ENCODE measurements around the gene HPS6.
"Not testable (repeated sequence)": the region's sequence is repeated elsewhere in the genome, so short reads cannot be mapped to it uniquely, and the experiment has no call there.

HPS6 gene

DNA sequence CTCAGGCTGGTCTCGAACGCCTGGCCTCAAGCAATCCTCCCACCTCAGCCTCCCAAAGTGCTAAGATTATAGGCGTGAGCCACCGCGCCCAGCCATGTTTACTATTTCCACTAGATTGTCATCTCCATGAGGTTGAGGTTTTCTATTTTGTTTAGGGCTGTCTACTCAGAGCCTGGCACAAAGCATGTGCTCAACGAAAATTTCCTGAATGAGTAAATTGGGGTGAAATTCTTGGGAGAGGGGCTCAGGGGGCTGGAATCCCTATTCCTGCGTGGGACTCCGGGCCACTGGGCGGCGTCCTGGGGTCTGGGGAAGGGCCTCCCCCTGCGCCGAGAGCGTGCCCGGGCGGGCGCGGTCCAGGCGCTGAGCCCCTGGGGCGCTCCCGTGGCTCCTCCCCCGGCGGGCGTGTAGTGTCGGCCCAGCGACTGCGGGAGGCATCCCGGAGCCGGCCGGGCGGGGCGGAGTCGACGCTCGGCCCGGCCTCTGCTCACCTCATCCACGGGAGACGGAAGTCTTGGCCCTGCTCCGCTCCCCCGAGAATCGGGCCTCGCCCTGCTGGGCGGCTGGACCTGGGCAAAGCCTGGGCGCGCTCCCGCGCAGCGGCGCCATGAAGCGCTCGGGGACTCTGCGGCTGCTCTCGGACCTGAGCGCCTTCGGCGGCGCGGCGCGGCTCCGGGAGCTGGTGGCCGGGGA, at the start of gene HPS6:
Gene HPS6 (plus strand): TSS at position 482 of the 693 bp plus-strand sequence. CDS start 126 bp downstream, at position 608.
- DNase-seq (ENCODE audit: low read depth in 2 of 2), result peak; percentile 62 to 71

DNA sequence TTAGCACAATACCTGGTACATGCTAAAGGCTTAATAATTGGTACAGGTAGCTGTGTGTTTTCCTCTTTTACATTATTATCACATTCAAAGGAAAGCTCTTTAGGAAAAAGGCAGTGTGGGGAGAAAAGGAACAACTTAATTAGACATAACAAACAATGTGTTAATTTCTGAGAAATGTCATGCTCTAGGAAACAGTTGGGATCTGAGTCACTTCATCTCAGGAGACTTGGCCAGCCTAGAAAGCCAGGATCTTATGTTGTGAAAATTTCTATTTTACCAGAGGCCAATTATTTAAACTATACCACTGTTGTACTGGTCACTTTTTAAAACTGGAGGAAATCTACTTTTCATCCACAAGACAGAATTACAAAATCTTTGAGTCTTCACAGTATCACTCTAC, 48.7 kb upstream of the HPS6 start:
- no peak for DNase-seq (ENCODE audit: low read depth in 2 of 2)

DNA sequence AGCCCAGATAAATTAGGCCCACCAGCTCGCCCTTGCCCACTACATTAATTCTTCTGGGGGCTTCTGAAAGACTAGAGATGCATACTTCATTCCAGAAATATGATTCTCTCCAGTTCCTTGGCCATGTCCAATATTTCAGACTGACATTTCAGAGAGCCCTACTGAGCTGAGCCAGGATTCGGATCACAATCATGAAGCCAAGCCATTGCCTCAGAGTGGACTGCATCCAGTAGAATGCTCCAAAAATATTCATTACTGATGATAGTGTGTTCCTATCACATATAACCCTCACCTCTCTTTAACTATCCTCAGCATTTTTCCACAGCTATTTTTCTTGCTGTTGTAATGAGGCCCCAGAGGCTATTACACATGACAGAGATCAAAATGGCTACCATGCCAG, 47.9 kb upstream of the HPS6 start:
- no peak for DNase-seq (ENCODE audit: low read depth in 2 of 2)

DNA sequence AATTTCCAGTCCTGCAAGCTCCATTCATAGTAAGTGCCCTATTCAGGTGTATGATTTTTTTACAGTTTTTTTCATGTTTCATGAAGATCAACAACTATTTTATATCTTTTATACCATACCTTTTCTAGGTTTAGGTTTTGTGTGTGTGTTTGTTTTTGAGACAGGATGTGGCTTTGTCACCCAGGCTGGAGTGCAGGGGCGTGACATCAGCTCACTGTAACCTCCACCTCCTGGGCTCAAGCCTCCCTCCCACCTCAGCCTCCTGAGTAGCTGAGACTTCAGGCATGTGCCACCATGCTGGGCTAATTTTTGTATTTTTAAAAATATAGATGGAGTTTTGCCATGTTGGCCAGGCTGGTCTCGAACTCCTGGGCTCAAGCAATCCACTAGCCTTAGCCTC, 44.2 kb upstream of the HPS6 start:
- DNase-seq (ENCODE audit: low read depth in 2 of 2), result no peak

DNA sequence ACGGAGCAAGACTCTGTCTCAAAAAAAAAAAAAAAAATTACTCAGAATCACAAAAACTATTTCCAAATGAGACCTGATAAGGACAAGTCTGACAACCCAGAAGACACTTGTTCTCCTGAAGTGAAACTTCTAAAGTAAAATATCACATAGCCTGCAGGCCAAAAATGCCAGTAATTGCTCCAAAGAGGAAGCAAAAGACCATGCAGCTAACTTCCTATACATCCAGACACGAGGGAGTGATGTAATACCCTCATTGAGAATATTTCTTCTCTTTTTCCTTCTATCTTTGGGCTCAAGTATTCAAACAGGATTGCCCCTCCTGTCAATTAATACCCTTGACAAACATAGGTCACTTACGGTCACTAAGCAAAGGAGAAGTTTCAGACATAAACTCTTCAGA, 40.4 kb upstream of the HPS6 start:
- DNase-seq (ENCODE audit: low read depth in 2 of 2), result no peak

DNA sequence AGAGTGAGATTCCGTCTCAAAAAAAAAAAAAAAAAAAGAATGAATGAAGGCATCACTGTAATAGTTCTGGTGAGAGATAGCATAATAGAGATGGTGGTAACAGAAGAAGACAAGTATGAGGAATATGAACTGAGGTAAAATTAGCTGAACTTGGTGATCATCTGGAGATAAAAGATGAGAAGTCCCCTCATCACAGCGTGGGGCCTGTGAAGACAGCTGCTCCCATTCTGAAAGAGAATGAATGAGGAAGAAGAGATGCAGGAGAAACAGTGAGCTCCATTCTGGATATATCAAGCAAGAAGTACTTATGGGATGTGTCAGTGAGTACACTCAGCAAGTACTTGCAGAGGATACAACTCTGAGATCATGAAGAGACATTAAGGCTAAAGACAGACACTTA, 37.9 kb upstream of the HPS6 start:
- DNase-seq (ENCODE audit: low read depth in 2 of 2), result no peak

DNA sequence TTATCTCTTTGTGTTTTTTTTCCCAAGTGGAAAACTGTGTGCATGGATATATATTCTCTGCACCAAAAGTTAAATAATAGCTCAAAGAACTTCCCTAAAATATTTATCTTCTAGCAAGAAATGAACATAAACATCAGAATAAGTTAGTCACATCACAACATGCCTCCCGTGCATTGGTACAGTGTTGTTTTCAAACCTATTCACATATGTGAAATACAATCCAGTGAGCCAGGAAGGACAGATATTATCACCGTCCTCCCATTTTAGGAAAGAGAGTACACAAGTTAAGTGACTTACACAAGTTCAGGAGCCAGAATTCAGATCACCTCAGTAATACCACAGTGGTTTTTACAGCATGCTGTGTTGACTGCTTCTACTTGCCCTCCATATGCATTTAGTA, 31.4 kb upstream of the HPS6 start:
- DNase-seq (ENCODE audit: low read depth in 2 of 2), result no peak

DNA sequence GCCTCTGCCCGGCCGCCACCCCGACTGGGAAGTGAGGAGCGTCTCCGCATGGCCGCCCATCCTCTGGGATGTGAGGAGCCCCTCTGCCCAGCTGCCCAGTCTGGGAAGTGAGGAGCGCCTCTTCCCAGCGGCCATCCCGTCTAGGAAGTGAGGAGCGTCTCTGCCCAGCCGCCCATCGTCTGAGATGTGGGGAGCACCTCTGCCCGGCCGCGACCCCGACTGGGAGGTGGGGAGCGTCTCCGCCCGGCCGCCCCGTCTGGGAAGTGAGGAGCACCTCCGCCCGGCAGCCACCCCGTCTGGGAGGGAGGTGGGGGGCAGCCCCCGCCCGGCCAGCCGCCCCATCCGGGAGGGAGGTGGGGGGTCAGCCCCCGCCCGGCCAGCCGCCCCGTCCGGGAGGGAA, 29.3 kb upstream of the HPS6 start:
- DNase-seq (ENCODE audit: low read depth in 2 of 2), result not testable (repeated sequence)

DNA sequence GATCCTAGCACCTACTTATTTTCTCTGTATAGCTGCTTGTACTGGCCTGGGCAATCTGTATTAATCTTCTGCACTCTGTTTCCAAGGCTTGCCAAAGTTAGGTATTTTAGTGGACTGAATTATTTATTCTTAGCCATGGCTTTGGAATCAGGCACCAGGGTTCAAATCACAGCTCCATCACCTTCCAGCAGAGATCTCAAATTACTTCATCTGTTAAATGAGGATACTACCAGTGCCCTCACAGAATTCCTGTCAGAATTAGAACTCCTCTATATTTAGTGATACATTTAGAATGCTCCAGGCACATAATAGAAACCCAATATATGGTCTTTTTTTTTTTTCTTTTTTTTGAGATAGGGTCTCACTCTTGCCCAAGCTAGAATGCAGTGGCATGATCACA, 26.7 kb upstream of the HPS6 start:
- DNase-seq (ENCODE audit: low read depth in 2 of 2), result no peak

DNA sequence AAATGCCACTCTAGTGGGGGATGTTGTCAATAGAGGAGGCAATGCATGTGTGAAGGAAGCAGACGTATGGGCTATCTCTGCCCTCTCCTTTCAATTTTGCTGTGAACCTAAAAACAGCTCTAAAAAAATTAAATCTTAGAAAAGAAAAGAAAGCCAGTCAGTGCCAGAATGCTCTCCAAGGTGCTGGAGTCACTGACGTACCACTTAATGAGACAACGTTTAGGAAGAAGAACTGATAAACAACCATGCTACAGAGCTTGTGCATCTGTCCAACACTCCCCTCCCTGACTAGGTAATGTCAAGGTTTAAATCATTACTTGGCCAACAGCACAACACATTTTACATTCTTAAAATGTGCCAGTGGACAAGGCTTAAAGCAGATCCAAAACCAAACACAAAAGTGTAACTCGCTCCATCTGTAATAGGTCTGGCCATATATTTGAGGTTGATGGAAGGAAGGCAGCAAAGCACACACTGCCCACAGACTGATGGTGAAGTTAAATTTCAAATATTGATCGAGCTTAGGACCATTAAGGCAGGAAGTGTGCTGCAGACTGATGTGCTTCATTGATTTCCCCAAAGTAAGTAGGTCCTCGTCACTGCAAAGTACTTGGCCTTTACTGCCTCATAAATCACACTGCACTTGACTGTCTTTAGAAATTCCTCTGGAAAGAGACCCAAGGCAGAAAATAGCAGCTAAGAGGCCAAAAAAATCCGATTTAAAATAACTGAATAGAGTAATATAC, 24.7 kb upstream of the HPS6 start:
- no peak for DNase-seq (ENCODE audit: low read depth in 2 of 2)

DNA sequence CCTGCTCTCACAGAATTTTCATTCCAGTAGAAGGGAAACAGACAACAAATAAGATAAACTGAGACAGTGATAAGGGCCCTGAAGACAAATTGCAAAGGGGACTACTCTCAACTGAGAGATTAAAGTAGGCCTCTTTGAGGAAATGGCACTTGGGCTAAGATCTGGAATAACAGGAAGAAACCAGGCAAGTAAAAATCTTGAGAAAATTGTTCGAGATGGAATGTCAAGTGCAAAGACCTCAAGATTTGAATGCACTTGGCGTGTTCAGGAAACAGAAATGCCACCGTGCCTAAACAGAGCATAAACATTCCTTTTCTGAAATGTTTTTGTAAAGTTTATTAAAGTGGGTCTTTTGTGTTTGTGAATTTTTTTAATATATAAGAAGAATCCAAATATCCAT, 19.9 kb upstream of the HPS6 start:
- no peak for DNase-seq (ENCODE audit: low read depth in 2 of 2)

DNA sequence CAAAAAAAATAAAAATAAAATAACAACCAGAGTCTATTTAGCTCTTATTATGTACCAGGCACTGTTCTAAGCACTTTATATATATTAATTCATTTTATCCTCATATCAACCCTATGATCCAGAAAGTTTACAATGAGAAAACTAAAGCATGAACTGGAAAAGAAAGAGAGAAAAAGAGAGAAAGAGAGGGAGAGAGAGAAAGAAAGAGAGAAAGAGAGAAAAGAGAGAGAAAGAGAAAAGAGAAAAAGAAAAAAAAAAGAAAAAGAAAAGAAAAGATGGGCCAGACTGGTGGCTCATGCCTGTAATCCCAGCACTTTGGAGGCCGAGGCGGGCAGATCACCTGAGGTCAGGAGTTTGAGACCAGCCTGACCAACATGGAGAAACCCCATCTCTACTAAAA, 19.1 kb upstream of the HPS6 start:
- DNase-seq (ENCODE audit: low read depth in 2 of 2), result no peak

DNA sequence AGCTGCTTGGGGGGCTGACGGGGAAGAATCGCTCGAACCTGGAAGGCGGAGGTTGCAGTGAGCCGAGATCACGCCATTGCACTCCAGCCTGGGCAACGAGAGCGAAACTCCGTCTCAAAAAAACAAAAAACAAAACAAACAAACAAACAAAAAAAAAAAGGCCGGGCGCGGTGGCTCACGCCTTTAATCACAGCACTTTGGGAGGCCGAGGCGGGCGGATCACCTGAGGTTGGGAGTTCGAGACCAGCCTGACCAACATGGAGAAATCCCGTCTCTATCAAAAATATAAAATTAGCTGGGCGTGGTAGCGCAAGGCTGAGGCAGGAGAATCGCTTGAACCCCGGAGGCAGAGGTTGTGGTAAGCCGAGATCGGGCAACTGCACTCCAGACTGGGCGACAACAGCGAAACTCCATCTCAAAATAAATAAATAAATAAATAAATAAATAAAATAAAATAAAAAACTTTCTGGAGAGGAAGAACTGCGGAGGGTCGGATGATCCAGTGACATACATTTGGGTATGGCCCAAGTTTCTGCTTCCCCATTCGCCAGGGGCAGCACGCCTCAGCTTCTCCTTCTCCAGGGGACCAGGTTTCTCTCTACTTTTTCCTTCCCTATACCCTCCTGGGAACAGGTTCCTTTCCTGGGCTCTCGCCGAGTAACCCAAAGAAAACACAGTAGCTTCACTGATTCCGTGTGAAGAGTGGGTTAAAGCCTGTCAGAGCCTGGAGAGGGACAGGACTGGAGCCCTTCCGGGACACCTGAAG, 10.1 kb upstream of the HPS6 start:
- not testable (repeated sequence) for DNase-seq (ENCODE audit: low read depth in 2 of 2)

DNA sequence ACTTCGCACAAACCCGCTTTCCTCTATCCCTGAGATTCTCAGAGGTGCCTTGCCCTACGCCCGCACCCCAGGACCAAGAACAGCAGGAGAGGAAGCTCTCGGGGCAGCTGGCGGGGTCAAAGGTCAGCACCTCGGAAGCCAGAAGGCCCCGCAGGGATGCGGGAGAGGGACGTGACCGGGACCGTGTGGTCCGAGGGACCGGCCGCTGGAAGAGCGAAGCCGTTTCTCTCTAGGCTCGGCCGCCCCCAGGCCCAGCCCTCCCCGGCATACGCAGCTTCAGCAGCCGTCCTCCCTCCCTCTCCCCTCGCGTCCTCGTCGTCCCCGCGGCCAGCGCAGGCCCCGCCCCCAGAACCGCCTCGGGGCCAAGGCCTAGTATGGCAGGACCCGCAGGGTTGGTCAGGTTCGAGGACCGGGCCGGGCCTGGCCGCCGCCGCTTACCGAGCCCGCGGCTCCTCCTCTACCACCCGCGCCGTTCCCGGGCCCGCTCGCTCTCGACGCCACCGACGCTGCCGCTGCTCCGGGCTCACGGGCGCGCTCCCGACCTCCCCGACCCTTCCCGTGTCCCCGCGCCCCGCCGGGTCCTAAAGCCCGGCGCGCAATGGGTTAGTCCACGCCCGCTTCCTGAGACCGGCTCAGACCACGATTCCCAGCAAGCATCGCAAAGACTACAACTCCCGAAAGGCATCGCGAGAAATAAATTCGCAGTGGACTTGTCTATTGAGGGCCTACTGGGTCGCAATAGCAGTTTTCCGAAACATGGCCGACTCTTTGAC, 9.3 kb upstream of the HPS6 start, which contains the start of gene ARMH3:
Gene ARMH3 (minus strand): TSS at position 527 of the 773 bp plus-strand sequence. CDS start 16,059 bp downstream, outside the sequence.
- DNase-seq (ENCODE audit: low read depth in 2 of 2), result peak; percentile 96

DNA sequence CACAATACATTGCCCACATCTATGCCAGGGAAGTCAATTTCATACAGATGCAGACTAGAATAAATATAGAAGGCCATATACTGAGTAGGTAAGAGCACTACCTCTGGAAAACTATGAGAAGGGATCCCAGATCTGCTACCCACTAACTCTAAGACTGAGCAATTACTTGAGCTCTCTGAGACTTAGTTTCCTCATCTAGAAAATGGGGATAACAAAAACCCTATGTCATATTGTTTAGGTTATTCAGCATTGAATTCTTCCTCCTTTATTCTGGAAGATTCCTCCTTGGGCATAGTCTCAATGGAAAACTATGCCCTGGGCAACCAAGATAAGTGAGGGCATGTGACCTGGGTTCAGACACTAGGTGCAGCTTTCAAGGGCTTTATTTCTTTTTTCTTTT, 5.2 kb upstream of the HPS6 start:
- no peak for DNase-seq (ENCODE audit: low read depth in 2 of 2)

DNA sequence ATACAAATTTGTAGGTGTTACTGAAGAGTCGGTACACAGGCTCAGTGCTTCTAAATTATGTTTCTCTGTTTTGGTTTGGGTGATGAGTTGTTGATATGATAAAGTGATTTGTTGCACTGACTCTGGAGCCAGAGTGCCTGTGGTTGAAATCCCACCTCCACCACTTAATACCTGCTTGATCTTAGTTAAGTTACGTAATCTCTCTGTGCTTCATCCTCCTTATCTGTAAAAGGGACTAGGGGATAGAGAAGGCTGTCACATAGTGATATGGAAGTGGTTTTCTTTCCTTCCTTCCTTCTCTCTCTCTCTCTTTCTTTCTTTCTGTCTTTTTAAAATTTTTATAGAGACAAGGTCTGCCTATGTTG, 664 bp upstream of the HPS6 start:
- no peak for DNase-seq (ENCODE audit: low read depth in 2 of 2)

DNA sequence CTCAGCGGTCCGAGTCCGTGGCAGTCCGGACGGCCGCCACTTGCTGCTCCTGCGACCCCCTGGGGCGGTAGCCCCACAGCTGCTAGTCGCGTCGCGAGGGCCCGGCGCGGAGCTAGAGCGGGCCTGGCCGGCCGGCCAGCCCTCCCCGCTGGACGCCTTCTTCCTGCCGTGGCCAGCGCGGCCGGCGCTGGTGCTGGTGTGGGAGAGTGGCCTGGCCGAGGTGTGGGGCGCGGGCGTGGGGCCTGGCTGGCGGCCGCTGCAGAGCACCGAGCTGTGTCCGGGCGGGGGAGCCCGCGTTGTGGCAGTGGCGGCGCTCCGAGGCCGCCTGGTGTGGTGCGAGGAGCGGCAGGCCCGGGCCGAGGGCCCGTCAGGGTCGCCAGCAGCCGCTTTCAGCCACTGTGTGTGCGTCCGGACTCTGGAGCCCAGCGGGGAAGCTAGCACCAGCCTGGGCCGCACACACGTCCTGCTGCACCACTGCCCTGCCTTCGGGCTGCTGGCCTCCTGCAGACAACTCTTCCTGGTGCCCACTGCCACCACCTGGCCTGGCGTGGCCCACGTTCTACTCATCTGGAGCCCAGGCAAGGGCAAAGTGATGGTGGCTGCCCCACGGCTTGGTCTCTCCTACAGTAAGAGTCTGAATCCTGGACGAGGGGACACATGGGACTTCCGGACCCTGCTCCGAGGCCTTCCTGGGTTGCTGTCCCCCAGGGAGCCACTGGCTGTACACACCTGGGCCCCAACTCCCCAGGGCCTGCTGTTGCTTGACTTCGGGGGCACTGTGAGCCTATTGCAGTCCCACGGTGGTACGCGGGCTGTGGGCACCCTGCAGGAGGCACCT, 631 bp downstream of the HPS6 start:
- DNase-seq (ENCODE audit: low read depth in 2 of 2), result no peak

DNA sequence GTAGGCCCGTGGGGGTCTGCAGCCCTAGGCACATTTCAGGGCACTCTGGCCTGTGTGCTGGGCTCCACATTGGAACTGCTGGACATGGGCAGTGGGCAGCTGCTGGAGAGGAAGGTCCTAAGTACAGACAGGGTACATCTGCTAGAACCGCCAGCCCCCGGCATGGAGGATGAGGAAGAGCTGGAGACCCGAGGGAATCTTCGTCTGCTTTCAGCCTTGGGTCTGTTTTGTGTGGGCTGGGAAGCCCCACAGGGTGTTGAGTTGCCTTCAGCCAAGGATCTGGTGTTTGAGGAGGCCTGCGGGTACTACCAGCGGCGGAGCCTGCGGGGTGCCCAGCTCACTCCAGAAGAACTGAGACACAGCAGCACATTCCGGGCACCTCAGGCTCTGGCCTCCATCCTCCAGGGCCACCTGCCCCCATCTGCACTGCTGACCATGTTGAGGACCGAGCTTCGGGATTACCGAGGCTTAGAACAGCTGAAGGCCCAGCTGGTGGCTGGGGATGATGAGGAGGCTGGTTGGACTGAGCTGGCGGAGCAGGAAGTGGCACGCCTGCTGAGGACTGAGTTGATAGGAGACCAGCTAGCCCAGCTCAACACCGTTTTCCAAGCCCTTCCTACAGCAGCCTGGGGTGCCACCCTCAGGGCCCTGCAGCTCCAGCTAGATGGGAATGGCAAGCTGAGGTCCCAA, 1.4 kb downstream of the HPS6 start:
- DNase-seq (ENCODE audit: low read depth in 2 of 2), result no peak

DNA sequence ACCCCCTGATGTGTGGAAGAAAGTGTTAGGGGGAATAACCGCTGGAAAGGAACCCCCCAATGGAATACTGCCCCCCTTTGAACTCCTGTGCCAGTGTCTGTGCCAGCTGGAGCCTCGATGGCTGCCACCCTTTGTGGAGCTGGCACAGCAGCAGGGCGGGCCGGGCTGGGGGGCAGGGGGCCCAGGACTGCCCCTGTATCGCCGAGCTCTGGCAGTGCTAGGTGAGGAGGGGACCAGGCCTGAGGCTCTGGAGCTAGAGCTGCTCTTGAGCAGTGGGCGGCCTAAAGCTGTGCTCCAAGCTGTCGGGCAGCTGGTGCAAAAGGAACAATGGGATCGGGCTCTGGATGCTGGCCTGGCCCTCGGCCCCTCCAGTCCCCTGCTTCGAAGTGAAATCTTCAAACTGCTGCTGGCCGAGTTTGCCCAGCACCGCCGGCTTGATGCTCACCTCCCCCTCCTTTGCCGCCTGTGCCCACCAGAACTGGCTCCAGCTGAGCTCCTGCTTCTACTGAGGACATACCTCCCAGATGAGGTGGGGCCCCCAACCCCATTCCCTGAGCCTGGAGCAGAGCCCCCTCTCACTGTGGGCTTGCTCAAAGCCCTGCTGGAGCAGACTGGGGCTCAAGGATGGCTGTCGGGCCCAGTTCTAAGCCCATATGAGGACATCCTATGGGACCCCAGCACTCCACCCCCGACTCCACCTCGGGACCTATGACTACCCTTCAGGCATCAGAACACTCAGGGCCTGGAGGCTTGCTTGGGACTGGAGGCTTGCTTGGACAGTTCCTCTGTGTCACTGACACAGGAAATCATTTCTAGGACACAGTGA, 2.2 kb downstream of the HPS6 start:
- no peak for DNase-seq (ENCODE audit: low read depth in 2 of 2)

DNA sequence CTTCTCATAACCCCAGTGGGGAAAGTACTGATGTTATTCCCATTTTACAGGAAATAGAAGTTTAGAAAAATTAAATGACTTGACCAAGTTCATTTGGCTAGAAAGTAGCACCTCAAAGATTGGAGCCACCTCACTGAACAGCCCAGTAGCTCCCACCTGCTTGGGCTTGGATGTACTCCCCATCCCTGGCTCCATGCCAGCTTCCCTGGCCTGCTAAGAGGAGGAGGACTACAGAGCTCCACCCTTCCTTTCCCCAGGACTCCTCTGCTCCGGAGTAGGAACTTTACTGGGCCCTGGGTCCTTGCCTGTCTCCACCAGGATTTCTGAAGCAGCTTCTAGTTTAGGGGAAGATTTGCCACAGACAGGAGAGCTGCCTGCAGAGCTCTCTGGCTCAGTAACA, 3.1 kb downstream of the HPS6 start:
- no peak for DNase-seq (ENCODE audit: low read depth in 2 of 2)
